Stimulated activated CD4-positive, alpha-beta T cell treated with anti-CD3 and anti-CD28 coated beads, Interleukin-12 subunit alpha, Interleukin-12 subunit beta, amount 100 ng/mL, for 24 hours (primary cell): ENCODE data around the gene PIK3R5.
"Not testable (repeated sequence)": the region's sequence is repeated elsewhere in the genome, so short reads cannot be mapped to it uniquely, and the experiment has no call there.

Source experiments
- DNase-seq, 2 experiments: peaks; one replicate each; pipeline ENCODE4 v3.0.0-alpha.2; 2020; ENCODE audit warnings: low read depth in 2 of 2

Gene PIK3R5

GRCh38 chr17:8986295-8986694 is 20.8 kb upstream of the PIK3R5 start:
- DNase-seq, result no peak

- DNase-seq, result no peak
These were observed 19.7 kb upstream of the PIK3R5 start for GRCh38 chr17:8985054-8985701.

GRCh38 chr17:8984225-8984624 is 18.7 kb upstream of the PIK3R5 start:
- not testable (repeated sequence) for DNase-seq

- DNase-seq, result no peak
These were observed 15.9 kb upstream of the PIK3R5 start for GRCh38 chr17:8981443-8981842.

- no peak for DNase-seq
These were observed 14.2 kb upstream of the PIK3R5 start for GRCh38 chr17:8979715-8980114.

DNA sequence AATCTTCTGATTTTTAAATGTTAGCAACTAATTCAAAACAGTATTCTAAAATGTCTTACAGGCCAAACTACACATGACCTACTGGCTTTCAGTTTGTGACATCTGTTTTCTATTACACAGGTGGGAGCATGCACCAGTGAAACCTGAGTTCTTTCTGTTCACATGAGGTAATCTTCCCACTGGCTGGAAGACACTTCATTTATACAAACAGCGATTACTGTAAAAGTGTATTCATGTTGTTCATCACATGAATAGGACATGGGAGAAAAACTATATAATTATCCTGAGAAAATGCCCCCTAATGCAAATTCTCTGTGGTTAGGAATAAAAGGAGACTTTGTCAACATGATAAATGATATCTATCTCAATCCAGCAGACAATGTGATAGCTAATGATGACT is 11.1 kb upstream of the PIK3R5 start:
- DNase-seq, result no peak

DNA sequence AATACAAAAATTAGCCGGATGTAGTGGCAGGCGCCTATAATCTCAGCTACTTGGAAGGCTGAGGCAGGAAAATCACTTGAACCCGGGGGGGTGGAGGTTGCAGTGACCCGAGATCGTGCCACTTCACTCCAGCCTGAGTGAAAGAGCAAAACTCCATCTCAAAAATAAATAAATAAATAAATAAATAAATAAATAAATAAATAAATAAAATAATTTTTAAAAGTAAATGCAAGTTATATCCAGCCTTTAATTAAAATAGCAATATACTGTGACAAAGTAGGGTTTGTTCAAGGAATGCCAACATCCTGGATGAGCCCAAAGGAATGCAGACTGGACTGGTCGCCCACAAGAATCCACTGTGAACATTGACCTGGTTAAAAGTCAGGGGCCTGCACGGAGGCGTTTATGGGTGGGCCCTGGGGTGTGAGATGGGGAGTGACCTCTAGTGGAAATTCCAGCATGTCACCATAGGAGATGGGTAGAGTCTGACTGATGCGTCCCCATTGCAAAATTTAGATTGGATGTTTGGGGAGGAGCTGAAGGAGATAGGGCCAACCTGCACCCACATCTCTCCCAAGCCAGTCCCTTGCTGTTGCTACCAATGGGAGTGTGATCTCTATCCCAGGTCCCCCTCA is 9.7 kb upstream of the PIK3R5 start:
- no peak for DNase-seq

DNA sequence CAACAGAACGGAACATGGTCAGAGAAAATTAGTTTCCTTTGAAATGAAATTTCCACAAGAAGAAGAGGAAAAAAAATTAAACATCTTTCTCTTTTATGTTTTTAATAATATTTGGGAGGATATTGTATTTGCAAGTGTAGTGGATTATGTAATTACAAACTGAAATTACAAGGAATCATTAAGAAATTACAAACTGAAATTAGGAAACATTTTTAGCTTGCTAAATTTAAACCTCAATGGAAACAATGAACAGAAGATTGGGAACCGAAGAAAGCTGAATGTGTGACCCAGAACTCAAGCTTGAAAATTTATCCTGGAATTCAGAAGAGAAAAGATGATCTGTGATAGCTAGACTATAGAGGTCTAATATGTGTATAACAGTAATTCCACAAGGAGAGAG is 4.4 kb upstream of the PIK3R5 start:
- no peak for DNase-seq

GRCh38 chr17:8968503-8968902 is 3.0 kb upstream of the PIK3R5 start:
- no peak for DNase-seq

DNA sequence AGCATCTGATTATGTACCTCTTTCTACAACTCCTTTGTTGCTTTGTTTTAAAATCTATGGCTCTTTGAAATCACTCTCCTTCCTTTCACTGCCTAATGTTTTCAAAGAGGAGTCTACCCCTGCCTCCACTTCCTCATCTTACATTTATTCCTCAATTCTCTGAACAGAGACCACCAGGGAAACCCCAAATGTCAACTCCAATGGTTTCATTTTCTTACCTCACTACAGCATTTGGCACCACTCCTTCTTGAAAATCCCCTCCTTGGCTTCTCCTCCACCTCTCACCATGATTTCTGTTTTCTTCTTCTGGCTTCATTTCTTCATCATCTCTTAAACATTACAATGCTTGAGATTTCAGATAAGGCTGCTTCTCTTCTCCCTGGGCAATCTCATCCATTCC is 2.4 kb upstream of the PIK3R5 start:
- no peak for DNase-seq

- DNase-seq, result no peak
These were observed 1.4 kb upstream of the PIK3R5 start for GRCh38 chr17:8966926-8967325.

GRCh38 chr17:8964801-8965393 is 610 bp downstream of the PIK3R5 start:
- no peak for DNase-seq

DNA sequence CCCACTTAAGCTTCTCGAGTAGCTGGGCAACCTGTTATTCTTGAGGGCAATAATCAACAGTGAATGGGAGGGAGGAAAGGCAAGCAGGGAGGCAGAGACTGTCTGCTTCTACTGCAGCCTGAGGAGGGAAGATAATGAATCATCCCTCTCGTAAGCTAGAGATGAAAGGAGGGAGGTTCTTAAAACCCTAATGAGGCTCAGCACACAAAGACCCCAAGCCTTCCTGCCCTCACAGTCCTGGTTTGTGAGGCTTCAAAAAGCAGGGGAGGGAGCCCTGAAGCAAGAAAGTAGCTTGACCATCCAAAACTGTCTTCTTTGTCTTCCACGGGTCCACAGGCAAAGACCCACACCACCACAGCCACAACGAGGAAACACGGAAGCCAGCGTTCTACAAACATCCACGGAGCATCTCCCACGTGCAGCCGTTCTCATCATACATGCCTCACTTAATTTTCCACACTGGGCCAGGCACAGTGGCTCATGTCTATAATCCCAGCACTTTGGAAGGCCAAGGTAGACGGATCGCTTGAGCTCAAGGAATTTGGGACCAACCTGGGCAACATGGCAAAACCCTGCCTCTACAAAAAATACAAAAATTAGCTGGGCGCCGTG is 1.8 kb downstream of the PIK3R5 start:
- DNase-seq, result no peak

DNA sequence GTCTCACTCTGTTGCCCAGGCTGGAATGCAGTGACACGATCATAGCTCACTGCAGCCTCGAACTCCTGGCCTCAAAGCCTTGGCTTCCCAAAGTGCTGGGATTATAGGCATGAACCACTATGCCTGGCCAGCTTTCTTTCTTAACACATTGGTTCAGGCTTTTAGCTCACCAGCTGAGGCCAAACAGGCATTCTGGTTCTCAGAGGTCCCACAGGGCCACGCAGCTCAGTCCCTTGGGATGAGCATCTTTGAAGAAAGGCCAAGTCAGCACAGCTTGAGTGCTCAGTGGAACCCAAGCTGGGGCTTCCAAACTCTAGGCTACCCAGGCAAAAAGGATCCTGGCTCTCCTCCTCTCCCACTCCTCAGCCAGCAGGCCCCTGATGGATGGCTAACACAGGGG is 2.5 kb downstream of the PIK3R5 start:
- no peak for DNase-seq

- DNase-seq, result no peak
These were observed 3.7 kb downstream of the PIK3R5 start for GRCh38 chr17:8961829-8962228.

- DNase-seq, result no peak
These were observed 5.0 kb downstream of the PIK3R5 start for GRCh38 chr17:8960325-8961140.

DNA sequence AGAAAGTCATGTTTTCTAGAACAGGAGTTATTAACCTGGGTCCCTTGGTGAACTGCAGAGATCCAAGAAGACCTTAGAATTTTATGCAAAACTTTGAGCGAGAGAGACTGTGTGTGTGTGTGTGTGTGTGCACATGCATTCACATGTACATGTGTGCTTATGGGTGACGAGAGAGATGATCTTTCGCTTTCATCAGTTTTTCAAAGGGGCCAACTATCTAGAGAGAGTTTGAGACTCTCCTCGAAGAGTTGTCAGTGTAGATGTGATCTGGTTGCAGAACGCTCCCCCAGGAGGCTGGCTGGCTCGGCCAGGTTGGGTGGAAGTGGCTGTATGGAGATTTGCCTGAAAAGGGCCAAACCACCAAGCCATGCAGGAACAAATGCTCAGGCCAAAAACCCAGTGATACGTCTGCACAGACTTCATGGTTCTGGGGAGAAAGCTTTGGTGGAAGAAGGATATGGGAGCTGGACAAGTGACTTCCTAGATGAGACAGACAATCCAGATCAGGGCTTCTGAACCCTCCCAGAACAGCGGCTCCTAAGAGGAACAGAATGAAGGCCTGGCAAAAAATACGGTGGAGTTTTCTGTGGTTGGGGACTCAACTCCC is 6.1 kb downstream of the PIK3R5 start:
- no peak for DNase-seq

- no peak for DNase-seq
These were observed 7.8 kb downstream of the PIK3R5 start for GRCh38 chr17:8957721-8958120.

DNA sequence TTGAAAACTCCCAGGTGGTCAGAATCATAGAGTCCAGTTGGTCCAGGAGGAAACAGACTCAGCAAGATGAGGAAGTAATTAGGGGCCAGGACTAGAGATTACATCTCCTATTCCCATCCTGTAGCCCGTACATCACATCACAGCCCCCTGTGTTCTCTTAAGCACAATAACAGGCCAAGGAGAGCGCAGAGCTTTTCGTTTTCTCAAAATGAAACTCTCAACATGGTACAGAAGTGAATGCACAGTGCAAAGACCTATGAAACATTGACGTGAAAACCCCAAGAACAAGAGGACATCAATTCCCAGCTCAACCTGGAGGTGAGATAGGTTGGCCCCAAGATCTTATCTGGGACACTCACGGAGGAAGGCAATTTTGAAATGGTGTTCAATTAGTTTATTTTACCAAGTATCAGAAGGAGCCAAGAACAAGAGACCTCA is 9.0 kb downstream of the PIK3R5 start:
- no peak for DNase-seq

DNA sequence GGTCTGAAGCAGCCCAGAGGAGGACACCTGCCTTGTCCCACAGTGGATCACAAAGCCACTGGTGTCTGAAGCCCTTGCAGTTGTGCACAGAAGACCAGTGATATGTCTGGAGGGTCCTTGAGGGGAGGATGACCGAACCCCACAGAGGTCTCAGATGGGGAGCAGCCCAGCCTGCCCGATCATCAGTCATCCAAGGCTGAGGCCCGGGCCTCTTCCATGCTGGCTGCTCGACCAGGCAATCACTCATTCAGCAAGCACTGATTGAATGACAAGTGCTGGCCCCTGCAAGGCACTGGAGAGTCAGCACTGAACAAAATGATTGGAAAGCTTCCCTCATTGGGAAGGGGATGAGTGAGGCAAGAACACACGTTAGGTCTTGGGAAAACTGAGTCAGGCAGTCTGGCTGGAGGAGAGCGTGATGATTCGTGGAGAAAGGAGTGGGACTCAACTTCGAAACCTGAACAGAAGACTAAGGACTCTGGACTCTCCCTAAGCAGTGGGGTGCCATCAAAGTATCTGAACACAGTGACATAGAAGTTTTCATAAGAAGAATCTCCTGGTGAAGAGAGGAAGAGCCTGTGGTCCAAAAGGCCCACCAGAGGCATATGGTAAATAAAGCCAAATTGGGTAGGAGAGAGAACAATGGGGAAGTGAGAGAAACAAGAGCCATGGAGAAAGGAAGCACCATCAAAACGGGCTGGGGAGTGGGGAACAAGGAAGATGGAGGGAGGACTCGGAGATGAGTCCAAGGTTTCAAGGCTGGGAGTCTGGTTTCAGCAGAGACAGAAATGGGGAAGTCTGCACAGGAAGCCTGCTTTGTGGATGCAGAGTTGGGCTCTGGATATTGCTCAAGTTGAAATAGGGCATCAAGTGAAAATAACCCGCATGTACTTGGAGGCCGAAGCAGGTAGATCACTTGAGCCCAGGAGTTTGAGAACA is 10.2 kb downstream of the PIK3R5 start:
- DNase-seq, result no peak

- no peak for DNase-seq
These were observed 11.2 kb downstream of the PIK3R5 start for GRCh38 chr17:8954339-8954738.
